ENCODE measurements around the gene MTMR12.
A peak's percentile ranks its signal among the peaks of the same experiment; 100 is the strongest.

MTMR12 gene

DNA sequence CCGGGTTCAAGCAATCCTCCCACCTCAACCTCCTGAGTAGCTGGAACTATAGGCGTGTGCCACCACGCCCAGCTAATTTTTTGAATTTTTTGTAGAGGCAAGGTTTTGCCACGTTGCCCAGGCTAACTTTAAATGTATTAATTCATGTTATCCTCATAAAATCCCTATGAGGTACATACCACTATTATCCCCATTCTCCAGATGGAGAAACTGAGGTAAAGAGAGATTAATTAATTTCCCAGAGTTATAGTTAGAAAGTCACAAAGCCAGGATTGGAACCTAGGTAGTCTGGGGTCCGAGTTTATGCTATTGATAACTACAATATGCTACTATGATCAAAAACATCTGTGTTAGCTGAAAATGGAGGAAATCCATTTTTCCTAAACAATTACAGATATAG, 106.7 kb downstream of the MTMR12 start:
- no peak for DNase-seq
- no peaks in the 10 kb centered on the region for H3K27me3 Mint-ChIP-seq
- H3K27ac Mint-ChIP-seq: no peak overlapping the region
- H3K4me3 Mint-ChIP-seq: no peak overlapping the region
- H3K9me3 Mint-ChIP-seq: no peaks in the 10 kb centered on the region
- H3K36me3 Mint-ChIP-seq (ENCODE audit: low read depth): no peaks in the 10 kb centered on the region
- H3K4me1 Mint-ChIP-seq (ENCODE audit: low read depth): peaks cover 36% of the 10 kb centered on the region

DNA sequence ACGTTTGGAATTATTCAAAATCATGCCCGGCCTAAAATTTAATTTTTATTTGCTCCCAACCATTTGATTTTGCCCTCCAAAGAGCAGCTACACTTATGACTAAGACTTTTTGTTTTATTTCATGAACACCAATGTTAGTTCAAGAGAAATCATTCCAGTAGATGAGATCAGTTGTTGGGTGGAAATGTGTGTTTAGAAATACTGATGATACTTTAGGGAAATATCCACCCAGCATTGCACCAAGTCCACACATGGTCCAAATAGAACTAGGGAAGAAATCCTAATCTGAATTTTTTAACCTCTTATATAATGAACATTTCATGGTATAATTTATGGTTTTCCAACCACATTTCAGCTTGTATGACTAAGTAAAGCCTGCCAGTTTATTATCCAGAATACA, 110.3 kb downstream of the MTMR12 start:
- no peaks in the 10 kb centered on the region for H3K36me3 Mint-ChIP-seq (ENCODE audit: low read depth)
- no peak overlapping the region for H3K4me3 Mint-ChIP-seq
- DNase-seq: no peak
- no peaks in the 10 kb centered on the region for H3K9me3 Mint-ChIP-seq
- no peak overlapping the region for H3K27ac Mint-ChIP-seq
- H3K4me1 Mint-ChIP-seq (ENCODE audit: low read depth): peaks cover 34% of the 10 kb centered on the region
- H3K27me3 Mint-ChIP-seq: no peaks in the 10 kb centered on the region

DNA sequence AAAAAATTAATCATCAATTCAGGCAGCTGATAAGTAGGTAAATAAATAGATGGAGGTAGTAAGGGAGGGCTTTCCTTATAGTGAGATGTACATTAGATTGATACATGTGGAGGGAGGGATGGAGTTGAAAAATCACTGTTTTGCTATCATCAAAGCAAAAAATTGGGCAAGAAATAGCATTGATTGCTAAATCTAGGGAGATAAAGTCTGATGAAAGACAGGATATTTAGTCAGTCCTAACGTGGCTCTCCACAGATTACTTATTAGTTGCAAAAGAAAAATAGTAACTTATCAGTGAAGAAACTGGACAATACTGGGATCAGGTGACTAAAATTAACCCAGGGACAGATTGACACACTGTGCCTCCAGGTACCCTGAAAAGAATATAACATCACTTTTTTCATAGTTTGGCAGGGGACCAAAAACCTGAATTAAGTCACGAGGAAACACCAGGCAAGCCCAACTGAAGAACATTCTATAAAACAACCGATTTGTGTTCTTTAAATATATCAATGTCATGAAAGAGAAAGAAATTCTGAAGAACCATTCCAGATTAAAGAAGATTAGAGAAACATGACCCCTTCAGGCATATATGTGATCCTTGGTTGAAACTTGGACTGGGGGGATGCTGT, 111.5 kb downstream of the MTMR12 start:
- Mint-ChIP-seq H3K36me3 (ENCODE audit: low read depth) (no peaks in the 10 kb centered on the region), H3K27ac (no peak overlapping the region), H3K4me3 (no peak overlapping the region), H3K9me3 (no peaks in the 10 kb centered on the region), H3K27me3 (no peaks in the 10 kb centered on the region), H3K4me1 (ENCODE audit: low read depth) (peaks cover 28% of the 10 kb centered on the region)
- no peak for DNase-seq

DNA sequence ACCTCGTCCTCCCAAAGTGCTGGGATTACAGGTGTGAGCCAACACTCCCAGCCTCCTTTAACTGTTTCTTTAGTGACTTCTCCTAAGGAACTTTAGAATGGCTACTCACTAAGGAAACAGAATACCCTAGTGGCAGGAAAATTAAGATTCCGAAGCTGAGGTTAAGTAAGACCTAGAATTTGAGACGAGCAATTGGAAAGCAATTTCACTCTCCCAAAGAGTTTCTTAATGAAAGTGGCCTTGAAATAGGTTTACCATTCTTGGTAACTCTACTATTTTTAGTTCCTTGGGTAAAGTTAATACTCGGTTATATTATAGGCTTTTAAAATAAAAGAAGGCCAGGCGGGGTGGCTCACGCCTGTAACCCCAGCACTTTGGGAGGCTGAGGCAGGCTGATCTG, 115.7 kb downstream of the MTMR12 start:
- peaks cover 16% of the 10 kb centered on the region for H3K4me1 Mint-ChIP-seq (ENCODE audit: low read depth)
- peaks cover 14% of the 10 kb centered on the region for H3K27me3 Mint-ChIP-seq
- H3K4me3 Mint-ChIP-seq: no peak overlapping the region
- DNase-seq: no peak
- H3K9me3 Mint-ChIP-seq: no peaks in the 10 kb centered on the region
- H3K27ac Mint-ChIP-seq: no peak overlapping the region
- no peaks in the 10 kb centered on the region for H3K36me3 Mint-ChIP-seq (ENCODE audit: low read depth)

DNA sequence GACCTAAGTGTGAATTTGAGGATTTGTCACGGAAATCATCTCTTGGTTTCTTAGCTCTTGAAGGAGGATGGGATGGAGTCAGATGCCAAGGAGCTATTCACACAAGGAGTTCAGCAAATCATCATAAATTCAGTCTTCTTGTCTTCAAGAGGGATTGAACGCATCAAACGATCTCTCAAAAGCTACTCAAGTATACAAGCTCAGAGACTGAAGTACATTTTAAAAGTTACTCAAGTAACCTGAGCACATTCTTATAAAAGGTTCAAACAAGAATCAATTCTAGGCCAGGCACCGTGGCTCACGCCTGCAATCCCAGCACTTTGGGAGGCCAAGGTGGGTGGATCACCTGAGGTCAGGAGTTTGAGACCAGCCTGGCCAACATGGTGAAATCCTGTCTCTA, 117.5 kb downstream of the MTMR12 start:
- Mint-ChIP-seq H3K36me3 (ENCODE audit: low read depth) (no peaks in the 10 kb centered on the region), H3K4me3 (no peak overlapping the region), H3K4me1 (ENCODE audit: low read depth) (peaks cover 10% of the 10 kb centered on the region), H3K9me3 (no peaks in the 10 kb centered on the region), H3K27me3 (peaks cover 14% of the 10 kb centered on the region), H3K27ac (no peak overlapping the region)
- DNase-seq: no peak

DNA sequence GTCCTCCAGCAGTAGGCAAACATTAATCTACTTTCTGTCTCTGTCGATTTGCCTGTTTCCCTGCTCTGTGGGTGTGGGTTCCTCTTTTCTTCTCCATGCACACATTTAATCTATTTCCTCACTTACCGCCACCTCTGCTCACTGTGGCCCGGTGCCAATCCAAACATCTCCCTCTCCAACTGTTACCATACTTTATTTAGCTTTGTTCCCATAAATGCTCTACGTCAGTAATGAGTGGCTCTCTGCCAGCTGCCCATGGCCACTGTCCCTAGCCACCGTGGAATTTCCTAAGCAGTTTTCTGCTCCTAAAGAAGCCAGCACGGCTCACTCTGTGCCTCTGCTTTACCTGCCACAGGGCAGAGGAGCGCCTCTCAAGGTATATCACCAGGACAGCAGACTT, 119.1 kb downstream of the MTMR12 start:
- Mint-ChIP-seq H3K27me3 (peaks cover 14% of the 10 kb centered on the region), H3K4me3 (no peak overlapping the region), H3K4me1 (ENCODE audit: low read depth) (peaks cover 3% of the 10 kb centered on the region), H3K27ac (no peak overlapping the region), H3K9me3 (no peaks in the 10 kb centered on the region), H3K36me3 (ENCODE audit: low read depth) (no peaks in the 10 kb centered on the region)
- DNase-seq: no peak

DNA sequence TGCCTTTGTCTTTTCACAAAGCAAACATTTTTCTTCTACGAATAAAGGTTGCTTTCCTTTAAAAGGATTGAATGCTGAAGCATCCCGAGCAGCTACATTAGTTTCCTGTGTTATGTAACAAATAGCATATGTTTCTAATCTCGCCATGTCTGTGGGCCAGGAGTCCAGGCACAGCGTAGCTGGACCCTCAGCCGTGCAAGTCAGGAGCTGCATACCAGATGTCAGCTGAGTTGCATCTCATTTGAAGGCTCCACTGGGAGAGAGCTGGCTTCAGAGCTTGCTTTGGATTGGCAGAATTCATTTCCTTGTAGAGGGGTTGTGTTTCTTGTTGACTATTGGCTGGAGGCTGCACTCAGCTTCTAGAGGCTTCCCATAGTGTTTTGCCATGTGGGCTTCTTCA, 122.6 kb downstream of the MTMR12 start:
- H3K36me3 Mint-ChIP-seq (ENCODE audit: low read depth): no peaks in the 10 kb centered on the region
- peaks cover 2% of the 10 kb centered on the region for H3K9me3 Mint-ChIP-seq
- H3K4me3 Mint-ChIP-seq: no peak overlapping the region
- H3K27ac Mint-ChIP-seq: no peak overlapping the region
- no peak for DNase-seq
- peaks cover 8% of the 10 kb centered on the region for H3K27me3 Mint-ChIP-seq
- peaks cover 3% of the 10 kb centered on the region for H3K4me1 Mint-ChIP-seq (ENCODE audit: low read depth)

DNA sequence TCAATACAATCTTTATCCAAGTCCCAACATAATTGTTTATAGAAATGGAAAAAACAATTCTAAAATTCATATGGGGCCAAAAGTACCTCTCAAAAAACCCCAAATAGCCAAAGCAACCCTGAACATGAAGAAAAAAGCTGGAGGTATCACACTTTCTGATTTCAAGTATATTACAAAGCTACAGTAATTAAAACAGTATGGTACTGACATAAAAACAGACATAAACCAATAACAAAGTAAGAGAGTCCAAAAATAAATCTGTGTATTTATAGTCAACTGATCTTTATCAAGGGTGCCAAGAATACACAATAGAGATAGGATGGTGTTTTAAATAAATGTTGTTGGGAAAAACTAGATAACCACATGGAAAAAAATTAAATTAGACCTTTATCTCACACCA, 125.1 kb downstream of the MTMR12 start:
- Mint-ChIP-seq H3K4me3 (no peak overlapping the region), H3K27ac (no peak overlapping the region), H3K27me3 (no peaks in the 10 kb centered on the region), H3K4me1 (ENCODE audit: low read depth) (peaks cover 2% of the 10 kb centered on the region), H3K9me3 (peaks cover 2% of the 10 kb centered on the region), H3K36me3 (ENCODE audit: low read depth) (no peaks in the 10 kb centered on the region)
- DNase-seq: no peak

DNA sequence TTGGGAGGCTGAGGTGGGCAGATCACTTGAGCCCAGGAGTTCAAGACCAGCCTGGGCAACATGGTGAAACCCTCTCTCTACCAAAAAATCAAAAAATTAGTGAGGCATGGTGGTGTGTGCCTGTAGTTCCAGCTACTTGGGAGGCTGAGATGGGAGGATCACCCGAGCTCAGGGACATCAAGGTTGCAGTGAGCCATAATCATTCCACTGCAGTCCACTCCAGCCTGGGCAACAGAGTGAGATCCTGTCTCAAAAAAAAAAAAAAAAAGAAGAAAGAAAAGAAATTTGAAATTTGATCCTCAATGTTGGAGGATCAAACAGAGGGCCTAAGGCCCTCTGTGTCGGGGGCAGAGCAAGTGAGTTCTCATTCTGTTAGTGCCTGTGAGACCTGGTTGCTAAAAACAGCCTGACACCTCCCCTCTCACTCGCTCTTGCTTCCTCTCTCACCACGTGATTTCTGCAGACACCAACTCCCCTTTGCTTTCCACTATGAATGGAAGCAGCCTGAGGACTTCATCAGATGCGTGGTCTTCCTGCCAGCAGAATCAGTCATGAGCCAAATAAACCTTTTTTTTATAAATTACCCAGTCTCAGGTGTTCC, 130.2 kb downstream of the MTMR12 start:
- H3K4me1 Mint-ChIP-seq (ENCODE audit: low read depth): peaks cover 3% of the 10 kb centered on the region
- H3K4me3 Mint-ChIP-seq: no peak overlapping the region
- no peaks in the 10 kb centered on the region for H3K36me3 Mint-ChIP-seq (ENCODE audit: low read depth)
- no peaks in the 10 kb centered on the region for H3K27me3 Mint-ChIP-seq
- peaks cover 2% of the 10 kb centered on the region for H3K9me3 Mint-ChIP-seq
- no peak for DNase-seq
- H3K27ac Mint-ChIP-seq: peak overlapping the region; percentile 48
